Esophagus muscularis mucosa (tissue), 4 donors: ENCODE data around the gene OVOL2. TPM values are rescaled to one million over a fixed set of nuclear protein-coding genes. Genes with fewer than 3 reads are reported as not detected.

Experiments
- DNase-seq: peaks from one replicate; pipeline ENCODE4 v3.0.0-alpha.2; 2017; ENCODE audit errors: extremely low spot score
- H3K27ac ChIP-seq, 4 donors: fragments of 200-600 bp; sonication (generic); replicated peaks in 1 of 4; 1 replicate in 3 of 4; 2 replicates in 1 of 4; pipeline ENCODE4 v1.5.1; 2016 to 2019; ENCODE audit warnings: mild to moderate bottlenecking in 1 of 4
- H3K27me3 ChIP-seq, 4 donors: fragments of 200-600 bp; sonication (generic); one replicate each; pipeline versions ENCODE4 v1.5.1 to v1.6.0; 2016 to 2019
- H3K36me3 ChIP-seq, 4 donors: fragments of 200-600 bp; sonication (generic); one replicate each; pipeline ENCODE4 v1.5.1; 2016 to 2019
- H3K4me1 ChIP-seq, 4 donors: fragments of 200-600 bp; sonication (generic); one replicate each; pipeline ENCODE4 v1.5.1; 2016 to 2019
- H3K4me3 ChIP-seq, 4 donors: fragments of 200-600 bp; sonication (generic); 1 replicate in 2 of 4; 2 replicates in 2 of 4; pipeline ENCODE4 v1.5.1; 2016 to 2019; ENCODE audit warnings: mild to moderate bottlenecking in 4 of 4, moderate library complexity in 1 of 4
- H3K9me3 ChIP-seq, 4 donors: fragments of 200-600 bp; sonication (generic); 1 replicate in 3 of 4; 2 replicates in 1 of 4; pipeline ENCODE4 v1.5.1; 2016 to 2019
- CTCF ChIP-seq, 3 experiments: fragments of 200-600 bp in 2 of 3; fragments of 450-650 bp in 1 of 3; sonication (generic) in 2 of 3; IDR thresholded peaks; one replicate each; pipeline ENCODE4 v1.5.1; 2017 to 2019; ENCODE audit warnings: antibody characterized with exemption in 3 of 3, mild to moderate bottlenecking in 2 of 3, moderate library complexity in 1 of 3
- EP300 ChIP-seq: sonication (generic); formaldehyde crosslinking; IDR thresholded peaks from one replicate; pipeline ENCODE4 v1.6.1; 2017; ENCODE audit warnings: antibody characterized with exemption
- POLR2A ChIP-seq: fragments of 450-650 bp; IDR thresholded peaks from one replicate; pipeline ENCODE4 v1.6.1; 2017; ENCODE audit warnings: antibody characterized with exemption, moderate library complexity, mild to moderate bottlenecking, low read depth
- POLR2AphosphoS5 ChIP-seq, 2 donors: sonication (generic); formaldehyde crosslinking; IDR thresholded peaks; one replicate each; pipeline ENCODE4 v1.6.1; 2017; ENCODE audit warnings: antibody characterized with exemption in 2 of 2
- WGBS: methylation state at CpG from one replicate; pipeline ENCODE4 v1.1.5; 2018; 5-methylcytosine and 5-hydroxymethylcytosine counted together
- intact Hi-C: fragments of 100-400 bp; cut with DNase I; formaldehyde crosslinking; loops from one replicate; pipeline ENCODE4 v1.15.1; 2023
- total RNA-seq, 4 donors: library from RNA; depleted of rRNA; stranded (reverse); fragments of >200 nt; gene quantifications; one replicate each; pipeline versions ENCODE4 v1.1.0 to v1.2.1, GENCODE V29; 2016

OVOL2 gene
- total RNA-seq, 4 donors from 2014 or later, result not detected

- peaks cover 0 to 22% (median 0%) of the 10 kb centered on the region in 4 donors for H3K27me3 ChIP-seq
- WGBS, result 81% methylated on average over 5 of the region's 5 CpGs
- TF ChIP-seq EP300 (no peak), POLR2AphosphoS5 (IDR thresholded peaks at IDR 0.05) (no peak), CTCF (IDR thresholded peaks at IDR 0.05) (no peak), POLR2A (no peak)
- H3K4me3 ChIP-seq, result no peak overlapping the region
- no peak overlapping the region for H3K27ac ChIP-seq
- H3K36me3 ChIP-seq, result no peaks in the 10 kb centered on the region
- DNase-seq, result no peak
- intact Hi-C loops, result no loop called here
- H3K4me1 ChIP-seq, result no peaks in the 10 kb centered on the region
- H3K9me3 ChIP-seq, result peaks cover 0 to 7% (median 4%) of the 10 kb centered on the region in 4 donors
These were observed 9.5 kb downstream of the OVOL2 start for GRCh38 chr20:18048176-18048575.

- 88% methylated on average over 4 of the region's 4 CpGs for WGBS
- Histone ChIP-seq H3K9me3 (peaks cover 0 to 14% (median 11%) of the 10 kb centered on the region in 4 donors), H3K4me1 (no peaks in the 10 kb centered on the region), H3K4me3 (no peak overlapping the region), H3K27ac (no peak overlapping the region), H3K36me3 (no peaks in the 10 kb centered on the region), H3K27me3 (peaks cover 0 to 30% (median 0%) of the 10 kb centered on the region in 4 donors)
- no peak for TF ChIP-seq POLR2A
- no peak for DNase-seq
- intact Hi-C loops, result no loop called here
These were observed 11.2 kb downstream of the OVOL2 start for GRCh38 chr20:18046535-18046934.

GRCh38 chr20:18042229-18042628 is 15.5 kb downstream of the OVOL2 start:
- Histone ChIP-seq H3K27me3 (peaks cover 0 to 59% (median 0%) of the 10 kb centered on the region in 4 donors), H3K27ac (no peak overlapping the region), H3K36me3 (no peaks in the 10 kb centered on the region), H3K9me3 (peaks cover 0 to 14% (median 11%) of the 10 kb centered on the region in 4 donors), H3K4me3 (no peak overlapping the region), H3K4me1 (no peaks in the 10 kb centered on the region)
- no peak for TF ChIP-seq CTCF (IDR thresholded peaks at IDR 0.05)
- no peak for TF ChIP-seq POLR2AphosphoS5 (IDR thresholded peaks at IDR 0.05)
- TF ChIP-seq POLR2A, result no peak
- TF ChIP-seq EP300, result no peak
- no peak for DNase-seq
- intact Hi-C loops, result no loop called here
- 70% methylated on average over 9 of the region's 9 CpGs for WGBS

GRCh38 chr20:18041462-18041861 is 16.3 kb downstream of the OVOL2 start:
- Histone ChIP-seq H3K9me3 (peaks cover 0 to 14% (median 11%) of the 10 kb centered on the region in 4 donors), H3K36me3 (no peaks in the 10 kb centered on the region), H3K27me3 (peaks cover 0 to 59% (median 0%) of the 10 kb centered on the region in 4 donors), H3K27ac (no peak overlapping the region), H3K4me3 (no peak overlapping the region), H3K4me1 (no peaks in the 10 kb centered on the region)
- intact Hi-C loops, result no loop called here
- no peak for DNase-seq
- WGBS, result 93% methylated on average over 13 of the region's 15 CpGs
- TF ChIP-seq EP300 (no peak), CTCF (IDR thresholded peaks at IDR 0.05) (no peak), POLR2A (no peak), POLR2AphosphoS5 (IDR thresholded peaks at IDR 0.05) (no peak)

- Histone ChIP-seq H3K4me3 (no peak overlapping the region), H3K27me3 (peaks cover 0 to 52% (median 0%) of the 10 kb centered on the region in 4 donors), H3K9me3 (peaks cover 0 to 14% (median 11%) of the 10 kb centered on the region in 4 donors), H3K36me3 (no peaks in the 10 kb centered on the region), H3K4me1 (no peaks in the 10 kb centered on the region), H3K27ac (no peak overlapping the region)
- intact Hi-C loops, result no loop called here
- DNase-seq, result no peak
- WGBS, result 79% methylated on average over 5 of the region's 5 CpGs
- TF ChIP-seq CTCF (IDR thresholded peaks at IDR 0.05) (no peak), POLR2A (no peak), POLR2AphosphoS5 (IDR thresholded peaks at IDR 0.05) (no peak), EP300 (no peak)
These were observed 18.7 kb downstream of the OVOL2 start for GRCh38 chr20:18039063-18039462.
